ENCODE measurements around the gene RUBCN. TPM values are rescaled to one million over a fixed set of nuclear protein-coding genes. Genes with fewer than 3 reads are reported as not detected.

RUBCN gene
- total and polyA plus RNA-seq, 9 of the 15 experiments (the other 6 are each of a cell fraction or from before 2014, with no cell fraction given), result 8.4 to 24.0 (median 11.9) TPM

GRCh38 chr3:197680955-197681521, 55.7 kb downstream of the RUBCN start:
- Histone ChIP-seq H3K4me3 (no peak overlapping the region), H3K9me1 (ENCODE audit: control insufficient read depth, insufficient read depth, low read length) (no peaks in the 10 kb centered on the region), H3K4me1 (replicated peaks in 1 of 2; ENCODE audit: control insufficient read depth in 2 of 2, insufficient read depth in 2 of 2, low read length in 2 of 2) (no peaks in the 10 kb centered on the region), H4K20me1 (replicated peaks; ENCODE audit: control insufficient read depth, insufficient read depth, low read length) (no peaks in the 10 kb centered on the region), H3K9me3 (replicated peaks; ENCODE audit: control insufficient read depth, insufficient read depth, low read depth, low read length) (peaks cover 7% of the 10 kb centered on the region), H3K27me3 (ENCODE audit: control insufficient read depth in 2 of 2, insufficient read depth in 2 of 2, low read length in 2 of 2) (no peaks in the 10 kb centered on the region), H3K36me3 (ENCODE audit: control insufficient read depth, insufficient read depth, low read length) (peaks cover 48% of the 10 kb centered on the region; the same call in 2 of the 3 replicates), H3K9ac (ENCODE audit: insufficient read depth in 1 of 2, low read depth in 2 of 2, low read length in 2 of 2) (no peak overlapping the region), H2AFZ (ENCODE audit: low read depth, low read length) (no peak overlapping the region), H3K27ac (ENCODE audit: extremely low read depth, low read depth, low read length) (no peak overlapping the region), H3K4me2 (ENCODE audit: insufficient read depth, low read length) (no peak overlapping the region), H3K79me2 (ENCODE audit: control insufficient read depth, insufficient read depth, low read length) (no peaks in the 10 kb centered on the region; the same call in 2 of the 3 replicates)
- WGBS (ENCODE audit: insufficient coverage, low coverage, missing lambda C conversion rate), result 97% methylated on average over 9 of the region's 12 CpGs
- no peak for FAIRE-seq
- intact Hi-C loops (cut with micrococcal nuclease), result loop anchor here (10.0 kb wide), 1 partner anchor 124 kb away; no protein-coding TSS in a partner anchor
- ChIA-PET POLR2A (interaction anchor here (0.6 kb wide), 1 partner anchor 12 kb away, joined by 3 read pairs; no protein-coding TSS in a partner anchor), CTCF (ENCODE audit: low intra/inter-chr PET ratio) (no interaction called here)
- in situ Hi-C loops (cut with MboI), result no loop called here
- BruUV-seq (replicated peaks), result no TSS peak
- DNase-seq (ENCODE audit: extremely low read depth in 1 of 4, low spot score in 3 of 4), result no peak
- ATAC-seq, result no peak
- TF ChIP-seq SP2 (IDR thresholded peaks at IDR 0.05; ENCODE audit: extremely low read depth, low read depth, low read length, poor library complexity, severe bottlenecking), result no peak
- TF ChIP-seq GTF2B (IDR thresholded peaks at IDR 0.05; ENCODE audit: extremely low read depth, insufficient read length), result no peak
- TF ChIP-seq, protein P1, sequence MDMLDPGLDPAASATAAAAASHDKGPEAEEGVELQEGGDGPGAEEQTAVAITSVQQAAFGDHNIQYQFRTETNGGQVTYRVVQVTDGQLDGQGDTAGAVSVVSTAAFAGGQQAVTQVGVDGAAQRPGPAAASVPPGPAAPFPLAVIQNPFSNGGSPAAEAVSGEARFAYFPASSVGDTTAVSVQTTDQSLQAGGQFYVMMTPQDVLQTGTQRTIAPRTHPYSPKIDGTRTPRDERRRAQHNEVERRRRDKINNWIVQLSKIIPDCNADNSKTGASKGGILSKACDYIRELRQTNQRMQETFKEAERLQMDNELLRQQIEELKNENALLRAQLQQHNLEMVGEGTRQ (CRISPR knock-in tag; IDR thresholded peaks at IDR 0.05), result no peak
- TF ChIP-seq, protein P2, sequence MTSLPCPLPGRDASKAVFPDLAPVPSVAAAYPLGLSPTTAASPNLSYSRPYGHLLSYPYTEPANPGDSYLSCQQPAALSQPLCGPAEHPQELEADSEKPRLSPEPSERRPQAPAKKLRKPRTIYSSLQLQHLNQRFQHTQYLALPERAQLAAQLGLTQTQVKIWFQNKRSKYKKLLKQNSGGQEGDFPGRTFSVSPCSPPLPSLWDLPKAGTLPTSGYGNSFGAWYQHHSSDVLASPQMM (CRISPR knock-in tag; IDR thresholded peaks at IDR 0.05), result no peak
- TF ChIP-seq ZNF589 (CRISPR knock-in tag; IDR thresholded peaks at IDR 0.05; ENCODE audit: low read depth), result no peak
- no peak for TF ChIP-seq RBM22 (IDR thresholded peaks at IDR 0.05; ENCODE audit: low read depth, low read length, poor library complexity, severe bottlenecking)
- TF ChIP-seq MLX (CRISPR knock-in tag; conservative IDR thresholded peaks at IDR 0.05), result no peak
- no peak for TF ChIP-seq CAMTA2 (CRISPR knock-in tag; conservative IDR thresholded peaks at IDR 0.05)
- no peak for TF ChIP-seq MYBL2 (IDR thresholded peaks at IDR 0.05; ENCODE audit: low read depth)
- TF ChIP-seq MYBL2 (CRISPR knock-in tag; IDR thresholded peaks at IDR 0.05; ENCODE audit: borderline replicate concordance), result no peak
- TF ChIP-seq EZH2 (IDR thresholded peaks at IDR 0.05; ENCODE audit: borderline replicate concordance, low read depth, low read length), result no peak
- no peak for TF ChIP-seq SREBF1 (IDR thresholded peaks at IDR 0.05; ENCODE audit: borderline replicate concordance, low read depth, low read length)
- TF ChIP-seq SMAD1 (IDR thresholded peaks at IDR 0.05; ENCODE audit: low read depth, low read length, partially characterized antibody), result no peak
- TF ChIP-seq, protein P3, sequence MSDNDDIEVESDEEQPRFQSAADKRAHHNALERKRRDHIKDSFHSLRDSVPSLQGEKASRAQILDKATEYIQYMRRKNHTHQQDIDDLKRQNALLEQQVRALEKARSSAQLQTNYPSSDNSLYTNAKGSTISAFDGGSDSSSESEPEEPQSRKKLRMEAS (CRISPR knock-in tag; IDR thresholded peaks at IDR 0.05), result no peak
- TF ChIP-seq NCOA4 (IDR thresholded peaks at IDR 0.05; ENCODE audit: partially characterized antibody), result no peak
- TF ChIP-seq ZNF655 (CRISPR knock-in tag; IDR thresholded peaks at IDR 0.05), result no peak
- no peak for TF ChIP-seq ETV6 (IDR thresholded peaks at IDR 0.05; ENCODE audit: borderline replicate concordance in 1 of 2, low read depth in 2 of 2, low read length in 1 of 2)
- TF ChIP-seq ETV6 (CRISPR knock-in tag; IDR thresholded peaks at IDR 0.05; ENCODE audit: borderline replicate concordance), result no peak
